ACC112 (cell line): ENCODE measurements around the gene KCNJ9.
"Not testable (repeated sequence)": the region's sequence is repeated elsewhere in the genome, so short reads cannot be mapped to it uniquely, and the experiment has no call there.

Experiments used
- H2AFZ ChIP-seq: fragments of 200-600 bp; sonication (generic); one replicate; pipeline ENCODE4 v1.6.0; 2017; ENCODE audit warnings: antibody characterized with exemption, low read length; ENCODE audit not compliant: unreplicated experiment
- H3K27ac ChIP-seq: fragments of 200-600 bp; sonication (generic); 2 replicates; pipeline ENCODE4 v1.5.1; 2014; ENCODE audit warnings: low read depth, mild to moderate bottlenecking, antibody characterized with exemption, low read length, moderate library complexity
- H3K27me3 ChIP-seq: fragments of 200-600 bp; sonication (generic); 2 replicates; pipeline ENCODE4 v1.6.1; 2014; ENCODE audit warnings: mild to moderate bottlenecking, antibody characterized with exemption, low read length, moderate library complexity, mixed read lengths; ENCODE audit not compliant: insufficient read depth
- H3K36me3 ChIP-seq: fragments of 200-600 bp; sonication (generic); 2 replicates; pipeline ENCODE4 v1.6.1; 2016; ENCODE audit warnings: mild to moderate bottlenecking, antibody characterized with exemption, low read length, moderate library complexity, mixed read lengths; ENCODE audit not compliant: insufficient read depth
- H3K4me1 ChIP-seq: fragments of 200-600 bp; sonication (generic); one replicate; pipeline ENCODE4 v1.6.1; 2016; ENCODE audit warnings: low read length, mixed read lengths; ENCODE audit not compliant: insufficient read depth, unreplicated experiment, control insufficient read depth
- H3K4me3 ChIP-seq: fragments of 200-600 bp; sonication (generic); 2 replicates; pipeline ENCODE4 v1.5.1; 2014; ENCODE audit warnings: mild to moderate bottlenecking, low read depth, low read length
- H3K79me2 ChIP-seq: fragments of 200-600 bp; sonication (generic); one replicate; pipeline ENCODE4 v1.6.0; 2016; ENCODE audit warnings: low read length; ENCODE audit not compliant: control insufficient read depth, unreplicated experiment, insufficient read depth

Gene KCNJ9

DNA sequence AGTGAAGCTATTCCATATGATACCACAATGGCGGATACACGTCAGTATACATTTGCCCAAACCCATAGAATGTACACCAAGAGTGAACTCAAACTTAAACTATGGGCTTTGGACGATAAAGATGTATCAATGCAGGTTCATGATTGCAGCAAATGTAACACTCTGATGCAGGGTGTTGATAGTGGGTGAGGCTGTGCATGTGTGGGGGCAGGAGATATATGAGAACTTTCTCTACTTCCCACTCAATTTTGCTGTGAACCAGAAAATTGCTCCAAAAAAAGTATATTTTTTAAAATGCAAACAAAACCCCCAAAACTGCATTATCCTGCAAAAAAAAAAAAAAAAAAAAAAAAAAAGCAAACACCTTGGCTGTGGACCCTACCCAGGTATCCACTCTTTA lies 37.6 kb downstream of the KCNJ9 start:
- Histone ChIP-seq H3K4me3 (no peak overlapping the region), H3K27ac (no peak overlapping the region)

DNA sequence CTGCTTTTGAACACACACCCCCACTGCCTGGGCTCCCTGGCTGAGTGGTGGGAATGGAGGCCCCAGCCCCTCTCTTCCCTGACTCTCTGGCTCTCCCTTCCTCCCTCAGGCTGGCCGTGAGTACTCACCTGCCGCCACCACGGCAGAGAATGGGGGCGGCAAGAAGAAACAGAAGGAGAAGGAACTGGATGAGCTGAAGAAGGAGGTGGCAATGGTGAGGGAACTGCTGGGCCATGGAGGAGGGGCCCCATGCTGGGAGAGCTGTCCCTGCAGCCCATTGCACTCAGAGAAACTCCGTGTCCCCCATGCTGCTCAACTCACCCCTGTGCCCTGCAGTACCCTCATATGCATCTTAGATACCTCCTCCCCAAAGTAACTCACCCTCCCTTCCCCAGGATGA lies 39.5 kb downstream of the KCNJ9 start:
- Histone ChIP-seq H3K36me3 (no peaks in the 10 kb centered on the region), H3K4me3 (no peak overlapping the region), H3K4me1 (peaks cover 24% of the 10 kb centered on the region), H3K27me3 (peaks cover 28% of the 10 kb centered on the region), H3K27ac (no peak overlapping the region), H3K79me2 (no peaks in the 10 kb centered on the region), H2AFZ (no peak overlapping the region)

More for the DNA sequence above, 37.6 kb downstream of the KCNJ9 start:
- Histone ChIP-seq H3K36me3 (no peaks in the 10 kb centered on the region), H3K4me1 (peaks cover 5% of the 10 kb centered on the region), H2AFZ (no peak overlapping the region), H3K27me3 (peaks cover 41% of the 10 kb centered on the region), H3K79me2 (no peaks in the 10 kb centered on the region)

DNA sequence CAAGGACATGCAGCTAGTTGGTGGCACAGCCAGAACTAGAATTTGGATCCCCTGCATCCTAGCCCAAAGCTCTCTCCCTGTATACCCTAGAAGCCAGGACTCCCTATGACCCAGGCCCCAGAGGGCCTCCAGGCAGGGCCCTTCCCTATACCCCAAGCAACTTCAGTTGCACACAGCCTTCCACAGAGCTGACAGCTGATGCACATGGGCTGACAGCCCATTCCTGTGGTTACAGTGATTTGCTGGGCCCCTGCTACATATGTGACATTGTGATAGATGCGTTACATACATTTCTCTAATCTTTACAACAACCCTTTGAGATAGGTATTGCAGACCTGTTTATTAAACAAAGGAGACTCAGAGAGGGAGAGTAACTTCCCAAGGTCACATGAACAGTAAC lies 40.0 kb downstream of the KCNJ9 start:
- H3K4me1 ChIP-seq, result peaks cover 30% of the 10 kb centered on the region
- no peak overlapping the region for H2AFZ ChIP-seq
- H3K27ac ChIP-seq, result no peak overlapping the region
- no peaks in the 10 kb centered on the region for H3K36me3 ChIP-seq
- peaks cover 23% of the 10 kb centered on the region; the same call in 1 of the 2 replicates for H3K27me3 ChIP-seq
- no peaks in the 10 kb centered on the region for H3K79me2 ChIP-seq
- no peak overlapping the region for H3K4me3 ChIP-seq

DNA sequence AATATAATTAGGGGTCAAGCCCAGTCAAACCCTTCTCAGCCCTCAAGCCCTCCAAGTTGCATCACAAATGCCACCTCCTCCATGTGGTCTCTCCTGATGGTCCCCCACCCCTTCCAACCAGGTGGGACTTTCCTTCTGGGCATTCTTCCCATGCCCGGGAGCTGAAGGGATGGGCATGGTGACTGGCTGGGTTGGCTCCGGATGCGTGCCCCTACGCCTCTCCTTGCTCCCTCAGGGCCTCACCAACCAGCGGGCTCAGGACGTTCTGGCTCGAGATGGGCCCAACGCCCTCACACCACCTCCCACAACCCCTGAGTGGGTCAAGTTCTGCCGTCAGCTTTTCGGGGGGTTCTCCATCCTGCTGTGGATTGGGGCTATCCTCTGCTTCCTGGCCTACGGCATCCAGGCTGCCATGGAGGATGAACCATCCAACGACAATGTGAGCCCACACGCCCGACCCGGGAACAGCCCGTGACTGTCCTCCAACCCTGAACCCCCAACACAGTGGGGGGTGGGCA lies 41.7 kb downstream of the KCNJ9 start:
- H2AFZ ChIP-seq, result no peak overlapping the region
- H3K27me3 ChIP-seq, result peaks cover 8% of the 10 kb centered on the region; the same call in 1 of the 2 replicates
- H3K4me1 ChIP-seq, result peaks cover 32% of the 10 kb centered on the region
- no peak overlapping the region for H3K27ac ChIP-seq
- H3K79me2 ChIP-seq, result no peaks in the 10 kb centered on the region
- no peak overlapping the region for H3K4me3 ChIP-seq
- H3K36me3 ChIP-seq, result no peaks in the 10 kb centered on the region

DNA sequence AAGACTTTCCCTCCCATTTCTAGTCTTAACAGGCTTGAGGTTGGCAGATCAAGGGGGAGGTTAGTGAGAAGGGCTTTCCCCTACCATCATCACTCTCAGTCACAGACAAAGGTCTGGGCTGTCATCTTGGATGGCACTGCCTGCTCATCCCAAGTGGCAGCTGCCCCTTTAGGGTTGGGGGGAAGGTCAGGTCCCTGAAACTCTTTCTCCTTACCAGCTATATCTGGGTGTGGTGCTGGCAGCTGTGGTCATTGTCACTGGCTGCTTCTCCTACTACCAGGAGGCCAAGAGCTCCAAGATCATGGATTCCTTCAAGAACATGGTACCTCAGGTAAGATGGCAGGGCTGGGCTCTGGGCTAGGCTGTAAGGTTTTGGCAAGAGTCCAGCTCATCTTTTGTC lies 42.4 kb downstream of the KCNJ9 start:
- Histone ChIP-seq H3K79me2 (no peaks in the 10 kb centered on the region), H3K27me3 (peaks cover 2% of the 10 kb centered on the region; the same call in 1 of the 2 replicates), H3K27ac (no peak overlapping the region), H3K4me3 (no peak overlapping the region), H2AFZ (no peak overlapping the region), H3K4me1 (peaks cover 38% of the 10 kb centered on the region), H3K36me3 (no peaks in the 10 kb centered on the region)

DNA sequence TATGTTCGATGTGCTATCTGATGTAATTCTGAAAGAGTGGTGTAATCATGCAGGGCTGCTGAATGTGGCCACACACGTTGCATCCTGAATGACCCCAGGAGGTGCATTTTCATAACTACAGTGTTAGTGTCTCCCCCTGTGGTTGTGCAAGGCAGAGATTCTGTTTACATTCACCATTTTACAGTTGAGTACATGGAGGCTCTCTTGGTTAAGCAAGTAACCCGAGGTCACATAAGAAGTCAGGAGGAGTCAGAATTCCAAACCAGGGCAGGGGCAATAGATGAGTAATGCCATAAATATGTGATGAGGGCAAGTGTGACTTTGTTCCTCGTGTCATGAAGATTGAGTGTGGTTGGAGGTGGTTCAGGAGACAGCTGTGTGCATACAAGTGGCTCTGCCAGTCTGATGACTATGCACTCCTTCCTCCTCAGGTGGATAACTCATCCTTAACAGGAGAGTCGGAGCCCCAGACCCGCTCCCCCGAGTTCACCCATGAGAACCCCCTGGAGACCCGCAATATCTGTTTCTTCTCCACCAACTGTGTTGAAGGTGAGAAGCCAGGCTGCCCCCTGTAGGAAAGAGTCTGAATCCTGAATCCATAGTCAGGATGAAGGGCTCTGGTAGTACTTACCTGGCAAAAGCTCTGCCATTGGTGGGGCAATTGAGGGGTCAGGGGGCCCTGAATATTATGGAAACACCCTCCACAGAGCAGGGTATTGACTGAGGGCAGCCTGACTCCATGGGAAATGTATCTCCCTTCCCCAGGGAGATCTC lies 43.6 kb downstream of the KCNJ9 start:
- Histone ChIP-seq H3K79me2 (no peaks in the 10 kb centered on the region), H3K36me3 (no peaks in the 10 kb centered on the region), H3K27ac (peak overlapping the region; percentile 82), H2AFZ (no peak overlapping the region), H3K4me3 (peak overlapping the region; percentile 18; the same call in 1 of the 2 replicates), H3K27me3 (peaks cover 4% of the 10 kb centered on the region; the same call in 1 of the 2 replicates), H3K4me1 (peaks cover 38% of the 10 kb centered on the region)

DNA sequence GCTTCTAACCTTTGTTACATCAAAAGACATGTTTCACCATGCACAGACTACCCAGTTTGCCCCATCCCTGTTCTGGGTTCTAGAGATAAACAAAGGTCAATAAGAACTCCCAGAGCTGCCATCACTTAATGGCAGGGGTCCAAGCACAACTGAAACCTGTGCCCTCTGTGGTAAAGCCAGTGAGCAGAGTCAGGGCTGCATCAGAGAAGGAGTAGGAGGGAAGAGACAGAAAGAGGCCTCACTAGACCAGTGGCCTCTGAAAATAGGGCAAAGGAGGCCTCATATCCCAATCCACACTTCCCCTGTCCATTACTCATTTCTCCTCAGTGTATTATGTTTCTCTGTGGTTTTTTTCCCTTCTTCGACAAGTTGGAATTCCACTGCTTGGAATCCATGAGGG lies 44.4 kb downstream of the KCNJ9 start:
- Histone ChIP-seq H3K27me3 (peaks cover 7% of the 10 kb centered on the region; the same call in 1 of the 2 replicates), H3K4me3 (peak overlapping the region; percentile 18; the same call in 1 of the 2 replicates), H3K4me1 (peaks cover 38% of the 10 kb centered on the region), H3K79me2 (no peaks in the 10 kb centered on the region), H3K36me3 (no peaks in the 10 kb centered on the region), H3K27ac (peak overlapping the region; percentile 82), H2AFZ (no peak overlapping the region)

DNA sequence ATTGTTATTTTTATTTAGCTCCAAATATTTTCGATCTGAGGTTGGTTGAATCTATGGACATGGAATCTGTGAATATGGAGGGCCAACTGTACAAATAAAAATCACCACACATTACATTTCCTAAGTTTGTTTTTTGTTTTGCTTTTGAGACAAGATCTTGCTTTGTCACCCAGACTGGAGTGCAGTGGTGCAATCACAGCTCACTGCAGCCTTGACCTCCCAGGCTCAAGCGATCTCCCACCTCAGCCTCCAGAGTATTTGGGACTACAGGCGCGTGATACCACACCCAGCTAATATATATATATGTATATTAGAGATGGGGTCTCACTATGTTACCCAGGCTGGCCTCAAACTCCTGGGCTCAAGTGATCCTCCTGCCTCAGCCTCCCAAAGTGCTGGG lies 45.0 kb downstream of the KCNJ9 start:
- not testable (repeated sequence) for H3K79me2 ChIP-seq, H3K27me3 ChIP-seq, H3K36me3 ChIP-seq, H2AFZ ChIP-seq, H3K4me3 ChIP-seq
- peaks cover 38% of the 10 kb centered on the region for H3K4me1 ChIP-seq
- peak overlapping the region; percentile 82 for H3K27ac ChIP-seq

DNA sequence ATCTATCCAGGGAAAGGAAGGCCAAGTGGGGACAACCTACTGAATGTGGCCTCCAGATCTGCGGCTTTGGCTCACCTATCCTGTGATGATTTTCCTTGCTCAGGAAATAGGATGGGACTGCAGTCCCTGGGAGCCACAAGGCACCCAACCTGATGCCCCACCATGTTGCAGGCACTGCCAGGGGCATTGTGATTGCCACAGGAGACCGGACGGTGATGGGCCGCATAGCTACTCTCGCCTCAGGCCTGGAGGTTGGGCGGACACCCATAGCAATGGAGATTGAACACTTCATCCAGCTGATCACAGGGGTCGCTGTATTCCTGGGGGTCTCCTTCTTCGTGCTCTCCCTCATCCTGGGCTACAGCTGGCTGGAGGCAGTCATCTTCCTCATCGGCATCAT lies 46.0 kb downstream of the KCNJ9 start:
- H3K79me2 ChIP-seq, result no peaks in the 10 kb centered on the region
- peaks cover 38% of the 10 kb centered on the region for H3K4me1 ChIP-seq
- H3K27ac ChIP-seq, result no peak overlapping the region
- H3K27me3 ChIP-seq, result peaks cover 12% of the 10 kb centered on the region
- H2AFZ ChIP-seq, result no peak overlapping the region
- no peaks in the 10 kb centered on the region for H3K36me3 ChIP-seq
- H3K4me3 ChIP-seq, result no peak overlapping the region

DNA sequence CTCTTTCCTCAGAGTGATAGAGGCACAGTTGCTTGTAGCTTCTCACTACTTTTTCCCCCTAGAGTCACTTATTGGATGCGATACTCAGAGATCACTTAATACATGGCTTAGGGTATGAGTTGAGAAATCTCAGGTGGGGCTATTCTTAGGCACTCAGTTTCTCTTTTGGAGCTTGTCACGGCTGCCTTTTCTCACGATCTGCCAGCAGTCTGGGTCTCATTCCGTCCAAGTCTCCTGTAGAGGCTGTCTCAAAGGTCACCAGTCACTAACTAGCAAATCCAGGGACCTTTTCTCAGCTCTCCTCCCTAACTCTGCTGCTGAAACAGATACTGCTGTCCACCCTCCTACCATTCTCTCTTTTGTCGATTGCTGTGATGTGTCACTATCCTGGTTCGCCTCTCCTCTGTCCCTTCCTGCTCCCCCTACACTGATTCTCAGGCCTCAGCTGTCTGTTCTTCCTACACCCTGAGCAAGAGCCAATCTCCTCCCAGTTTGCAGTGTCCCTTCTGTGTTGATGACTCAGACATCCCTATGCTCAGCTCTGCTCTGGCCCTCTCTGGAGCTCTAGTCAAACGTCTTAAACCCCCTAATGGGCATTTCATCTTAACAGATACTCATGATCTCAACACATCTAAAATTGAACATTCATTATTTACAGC lies 46.7 kb downstream of the KCNJ9 start:
- no peak overlapping the region for H3K4me3 ChIP-seq
- H3K79me2 ChIP-seq, result no peaks in the 10 kb centered on the region
- H3K36me3 ChIP-seq, result no peaks in the 10 kb centered on the region
- H3K4me1 ChIP-seq, result peaks cover 38% of the 10 kb centered on the region
- no peak overlapping the region for H3K27ac ChIP-seq
- H3K27me3 ChIP-seq, result peaks cover 19% of the 10 kb centered on the region
- H2AFZ ChIP-seq, result peak overlapping the region; percentile 48
